Calu3 (cell line): Measurements from ENCODE around the gene SLC30A2. TPM values are rescaled to one million over a fixed set of nuclear protein-coding genes. Genes with fewer than 3 reads are reported as not detected.

ENCODE experiments used
- BruUV-seq: library from RNA; stranded (reverse); fragments of 400-500 nt; replicated peaks from 2 replicates; lab custom pipeline; 2021; lab: Mats Ljungman, UMichigan
- CTCF ChIA-PET: fragments of 300-600 bp; sonication (Branson Sonifier 250); formaldehyde crosslinking; loops from one replicate; lab custom pipeline; 2022; ENCODE audit warnings: antibody characterized with exemption; lab: Charles Lee
- DNase-seq: peaks from one replicate; pipeline ENCODE4 v3.0.0; 2022
- H3K27ac Mint-ChIP-seq: one replicate; pipeline ENCODE4 v1.8.0; 2022; ENCODE audit warnings: mixed read lengths; ENCODE audit not compliant: unreplicated experiment
- H3K27me3 Mint-ChIP-seq: one replicate; pipeline ENCODE4 v1.8.0; 2022; ENCODE audit warnings: mixed read lengths; ENCODE audit not compliant: unreplicated experiment
- H3K36me3 Mint-ChIP-seq: one replicate; pipeline ENCODE4 v1.8.0; 2022; ENCODE audit warnings: mild to moderate bottlenecking, moderate library complexity, mixed read lengths; ENCODE audit not compliant: insufficient read depth, unreplicated experiment
- H3K4me1 Mint-ChIP-seq: one replicate; pipeline ENCODE4 v1.8.0; 2022; ENCODE audit warnings: mild to moderate bottlenecking, low read depth, mixed read lengths; ENCODE audit not compliant: unreplicated experiment
- H3K4me3 Mint-ChIP-seq: one replicate; pipeline ENCODE4 v1.8.0; 2022; ENCODE audit warnings: mild to moderate bottlenecking, low read depth, moderate library complexity, mixed read lengths; ENCODE audit not compliant: unreplicated experiment
- H3K9me3 Mint-ChIP-seq: one replicate; pipeline ENCODE4 v1.8.0; 2022; ENCODE audit warnings: low read depth, mixed read lengths; ENCODE audit not compliant: unreplicated experiment
- intact Hi-C: fragments of 100-400 bp; cut with micrococcal nuclease; formaldehyde crosslinking; loops from one replicate; pipeline ENCODE4 v1.10.0; 2022; ENCODE audit not compliant: unreplicated experiment
- total RNA-seq: library from RNA; stranded (reverse); gene quantifications from 2 replicates; pipeline ENCODE4 v1.2.3, GENCODE V29; 2022
- TF ChIP-seq, protein P1 (sequence below): fragments of 200-600 bp; IDR thresholded peaks from one replicate; pipeline ENCODE4 v1.8.0; 2022; ENCODE audit warnings: antibody characterized with exemption; ENCODE audit not compliant: unreplicated experiment

SLC30A2 gene
- total RNA-seq, 1 experiment from 2014 or later = not detected

- Mint-ChIP-seq H3K27ac (no peak overlapping the region), H3K36me3 (peaks cover 19% of the 10 kb centered on the region), H3K9me3 (no peaks in the 10 kb centered on the region), H3K4me3 (no peak overlapping the region), H3K27me3 (no peaks in the 10 kb centered on the region), H3K4me1 (no peaks in the 10 kb centered on the region)
- TF ChIP-seq, protein P1, sequence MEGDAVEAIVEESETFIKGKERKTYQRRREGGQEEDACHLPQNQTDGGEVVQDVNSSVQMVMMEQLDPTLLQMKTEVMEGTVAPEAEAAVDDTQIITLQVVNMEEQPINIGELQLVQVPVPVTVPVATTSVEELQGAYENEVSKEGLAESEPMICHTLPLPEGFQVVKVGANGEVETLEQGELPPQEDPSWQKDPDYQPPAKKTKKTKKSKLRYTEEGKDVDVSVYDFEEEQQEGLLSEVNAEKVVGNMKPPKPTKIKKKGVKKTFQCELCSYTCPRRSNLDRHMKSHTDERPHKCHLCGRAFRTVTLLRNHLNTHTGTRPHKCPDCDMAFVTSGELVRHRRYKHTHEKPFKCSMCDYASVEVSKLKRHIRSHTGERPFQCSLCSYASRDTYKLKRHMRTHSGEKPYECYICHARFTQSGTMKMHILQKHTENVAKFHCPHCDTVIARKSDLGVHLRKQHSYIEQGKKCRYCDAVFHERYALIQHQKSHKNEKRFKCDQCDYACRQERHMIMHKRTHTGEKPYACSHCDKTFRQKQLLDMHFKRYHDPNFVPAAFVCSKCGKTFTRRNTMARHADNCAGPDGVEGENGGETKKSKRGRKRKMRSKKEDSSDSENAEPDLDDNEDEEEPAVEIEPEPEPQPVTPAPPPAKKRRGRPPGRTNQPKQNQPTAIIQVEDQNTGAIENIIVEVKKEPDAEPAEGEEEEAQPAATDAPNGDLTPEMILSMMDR = no peak
- intact Hi-C loops = loop anchor here (5.0 kb wide), 2 partner anchors 97 to 157 kb away; no protein-coding TSS in a partner anchor
- DNase-seq = no peak
- no TSS peak for BruUV-seq
- CTCF ChIA-PET = interaction anchor here (0.6 kb wide), 1 partner anchor 57 kb away, joined by 4 read pairs; no protein-coding TSS in a partner anchor
Measured at GRCh38 chr1:25994402-25995150, 51.3 kb downstream of the SLC30A2 start.

DNA sequence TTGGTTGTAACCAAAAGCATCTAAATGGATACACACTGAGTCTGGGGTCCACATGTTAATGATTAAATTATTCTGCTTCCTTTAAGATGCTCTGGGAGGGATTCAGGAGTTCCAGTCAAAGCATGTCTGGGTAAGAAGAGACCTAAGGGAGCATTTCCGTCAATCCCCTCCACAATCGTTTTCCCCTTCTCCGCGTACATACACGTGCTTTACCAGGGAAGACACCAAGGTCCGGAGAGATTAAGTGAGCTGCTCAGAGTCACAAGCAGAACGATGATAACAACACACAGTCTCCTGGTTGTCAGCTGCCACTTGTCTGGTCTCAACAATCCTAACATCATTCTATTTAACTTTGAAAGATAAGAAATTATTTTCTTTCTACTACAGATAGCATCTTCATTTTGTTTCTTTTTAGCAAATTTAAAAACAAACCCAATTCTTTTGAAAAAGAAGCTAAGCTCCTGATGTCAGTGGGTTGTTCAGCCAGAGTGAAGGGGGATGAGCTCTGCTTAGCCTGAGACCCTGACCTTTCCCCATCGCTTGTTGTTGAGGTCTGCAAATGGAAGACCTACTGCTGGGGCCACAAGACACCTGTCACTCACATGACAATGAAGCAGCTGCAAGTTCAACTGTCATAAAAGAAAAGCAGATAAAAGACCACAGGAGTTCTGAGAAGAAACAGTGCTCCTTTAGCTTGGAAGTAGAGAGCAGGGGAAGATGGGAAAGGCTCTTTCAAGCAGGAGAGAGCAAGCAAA lies 52.5 kb downstream of the SLC30A2 start:
- BruUV-seq = no TSS peak
- no peaks in the 10 kb centered on the region for H3K27me3 Mint-ChIP-seq
- H3K27ac Mint-ChIP-seq = no peak overlapping the region
- H3K9me3 Mint-ChIP-seq = no peaks in the 10 kb centered on the region
- CTCF ChIA-PET = interaction anchor here (1.1 kb wide), 1 partner anchor 156 kb away, joined by 4 read pairs; no protein-coding TSS in a partner anchor
- TF ChIP-seq, protein P1 = no peak
- intact Hi-C loops = no loop called here
- H3K4me1 Mint-ChIP-seq = no peaks in the 10 kb centered on the region
- DNase-seq = no peak
- H3K4me3 Mint-ChIP-seq = no peak overlapping the region
- peaks cover 16% of the 10 kb centered on the region for H3K36me3 Mint-ChIP-seq

- H3K4me3 Mint-ChIP-seq = no peak overlapping the region
- intact Hi-C loops = no loop called here
- no peak for DNase-seq
- TF ChIP-seq, protein P1 = no peak
- no peak overlapping the region for H3K27ac Mint-ChIP-seq
- H3K27me3 Mint-ChIP-seq = no peaks in the 10 kb centered on the region
- H3K36me3 Mint-ChIP-seq = peaks cover 10% of the 10 kb centered on the region
- CTCF ChIA-PET = no interaction called here
- H3K9me3 Mint-ChIP-seq = no peaks in the 10 kb centered on the region
- no peaks in the 10 kb centered on the region for H3K4me1 Mint-ChIP-seq
- no TSS peak for BruUV-seq
Measured at GRCh38 chr1:25992689-25993171, 53.2 kb downstream of the SLC30A2 start.

DNA sequence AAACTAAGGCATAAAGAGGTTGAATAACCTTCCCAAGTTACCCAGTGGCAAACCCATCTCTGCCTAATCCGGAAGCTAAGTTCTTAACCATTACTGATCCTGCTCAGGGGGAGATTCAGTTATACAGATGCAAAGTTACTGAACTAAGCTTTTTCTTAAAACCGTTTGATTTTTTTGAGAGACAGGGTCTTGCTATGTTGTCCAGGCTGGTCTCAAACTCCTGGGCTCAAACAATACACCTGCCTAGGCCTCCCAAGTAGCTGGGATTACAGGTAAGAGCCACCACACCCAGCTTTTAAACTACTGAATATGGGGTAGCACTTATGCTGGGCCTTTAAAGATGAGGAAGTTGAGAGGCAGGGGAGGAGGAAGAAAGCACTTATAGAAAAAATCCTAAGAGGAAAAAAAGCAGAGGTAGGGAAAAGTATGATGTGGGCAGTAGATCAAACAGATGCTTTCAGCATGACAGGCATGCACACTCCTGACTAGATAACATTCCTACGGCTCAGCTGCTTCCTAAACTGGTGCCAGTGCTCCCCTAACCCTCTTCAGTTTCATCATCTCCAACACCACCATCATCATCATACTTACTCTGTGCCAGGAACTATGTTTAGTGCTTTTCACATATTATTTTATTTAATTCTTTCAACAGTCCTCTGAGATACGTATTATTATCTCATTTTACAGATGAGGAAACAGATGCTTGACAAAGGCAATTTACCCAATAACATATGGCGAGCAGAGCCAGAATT lies 53.8 kb downstream of the SLC30A2 start:
- H3K27ac Mint-ChIP-seq = no peak overlapping the region
- no peak overlapping the region for H3K4me3 Mint-ChIP-seq
- CTCF ChIA-PET = no interaction called here

More for the DNA sequence above, 53.8 kb downstream of the SLC30A2 start:
- Mint-ChIP-seq H3K9me3 (no peaks in the 10 kb centered on the region), H3K36me3 (peaks cover 4% of the 10 kb centered on the region), H3K27me3 (no peaks in the 10 kb centered on the region), H3K4me1 (no peaks in the 10 kb centered on the region)
- DNase-seq = no peak
- intact Hi-C loops = no loop called here
- TF ChIP-seq, protein P1 = no peak
- BruUV-seq = no TSS peak
